Astrocyte (in vitro differentiated cells and primary cell): ENCODE results near the gene CPNE5.

Experiments
- CTCF ChIP-seq: IDR thresholded peaks from 2 replicates; pipeline ENCODE4 v1.5.1; 2011; ENCODE audit warnings: low read depth, mild to moderate bottlenecking, inconsistent platforms, low read length, moderate library complexity; ENCODE audit not compliant: insufficient read depth
- EZH2 ChIP-seq: IDR thresholded peaks from 2 replicates; pipeline ENCODE4 v1.6.1; 2012; ENCODE audit warnings: mild to moderate bottlenecking, low read length, inconsistent platforms; ENCODE audit not compliant: insufficient read depth

GRCh38 chr6:36771145-36771544 lies 68.1 kb downstream of the CPNE5 start:
- TF ChIP-seq CTCF (no peak), EZH2 (no peak)
